ENCODE data around the gene MCTP1. TPM values are rescaled to one million over a fixed set of nuclear protein-coding genes. Genes with fewer than 3 reads are reported as not detected.

MCTP1 gene
- total RNA-seq, 1 donor from 2014 or later, result 11.5 TPM

DNA sequence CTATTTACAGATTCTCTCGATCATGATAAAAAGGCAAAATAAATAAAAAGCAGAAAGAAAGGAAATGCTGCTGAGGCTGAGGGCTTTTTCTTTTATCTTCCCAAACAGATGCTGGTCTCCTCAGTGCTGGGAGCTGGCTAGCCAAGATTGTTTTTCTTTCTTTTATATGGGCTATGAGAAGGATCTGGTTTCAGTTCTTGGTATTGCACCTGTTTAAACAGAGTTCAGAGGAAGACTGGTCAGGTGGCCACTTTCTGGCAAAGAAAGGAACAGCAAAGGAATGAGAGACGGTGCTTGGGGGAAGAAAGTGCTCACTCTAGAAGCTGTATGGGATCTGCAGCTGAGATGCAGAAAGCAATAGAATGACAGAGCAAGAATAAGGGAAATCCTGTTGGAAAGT lies 577.5 kb downstream of the MCTP1 start:
- no peak for DNase-seq (ENCODE audit: low spot score)
- intact Hi-C loops (cut with DNase I), result no loop called here

DNA sequence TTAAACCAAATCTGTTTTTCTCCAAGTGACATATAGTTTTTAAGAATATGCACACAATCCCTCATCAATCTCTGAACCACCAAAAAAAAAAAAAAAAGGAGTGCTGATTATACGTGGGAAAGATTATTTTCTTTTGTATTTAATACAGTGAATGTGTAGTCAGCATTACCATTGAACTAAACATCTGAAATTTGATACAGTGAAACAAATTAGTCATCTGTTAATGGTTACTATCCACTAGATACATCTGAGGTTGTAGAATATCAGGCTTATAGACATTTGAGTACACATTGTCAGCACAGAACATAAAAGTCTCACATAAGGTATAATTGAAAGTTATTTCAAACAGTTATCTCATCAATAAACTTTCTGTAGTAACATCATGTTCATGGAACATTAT lies 579.5 kb downstream of the MCTP1 start:
- no peak for DNase-seq (ENCODE audit: low spot score)
- intact Hi-C loops (cut with DNase I), result no loop called here

DNA sequence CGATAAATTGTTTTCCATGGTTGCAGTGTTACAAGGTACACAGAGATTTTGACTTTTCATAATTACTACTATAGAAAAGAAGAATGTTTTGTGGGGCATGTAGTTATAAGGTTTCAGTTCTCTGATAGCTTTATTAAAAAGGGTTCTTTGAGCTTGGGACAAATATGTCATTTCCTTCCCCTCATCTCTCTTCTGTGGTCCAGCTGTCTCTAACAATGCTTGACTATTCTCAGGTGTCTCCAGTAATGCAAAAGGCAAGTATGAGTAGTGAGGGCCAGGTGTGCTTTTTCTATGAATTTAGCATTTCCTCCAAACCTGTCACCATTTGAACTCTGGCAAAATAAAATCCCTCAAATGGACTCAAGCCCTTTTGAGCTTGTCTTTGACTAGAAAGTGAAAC lies 582.2 kb downstream of the MCTP1 start:
- intact Hi-C loops (cut with DNase I), result no loop called here
- no peak for DNase-seq (ENCODE audit: low spot score)

DNA sequence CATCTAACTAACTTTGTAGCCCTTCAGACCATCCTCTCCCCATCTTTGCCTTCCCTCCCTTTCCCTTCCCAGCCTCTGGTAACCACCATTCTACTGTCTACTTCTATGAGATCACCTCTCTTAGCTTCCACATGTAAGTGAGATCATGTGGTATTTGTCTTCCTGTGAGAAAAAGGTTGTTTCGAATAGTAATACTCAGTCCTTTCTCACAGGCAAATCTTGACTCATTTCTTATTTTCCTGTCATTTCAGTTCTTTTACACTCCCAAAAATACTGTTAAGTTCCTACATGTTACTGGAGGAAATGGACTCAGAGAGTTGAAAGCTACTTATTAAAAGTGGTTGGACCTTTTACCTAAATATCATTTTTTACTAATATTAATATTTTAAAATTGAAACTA lies 584.3 kb downstream of the MCTP1 start:
- intact Hi-C loops (cut with DNase I), result no loop called here
- no peak for DNase-seq (ENCODE audit: low spot score)

DNA sequence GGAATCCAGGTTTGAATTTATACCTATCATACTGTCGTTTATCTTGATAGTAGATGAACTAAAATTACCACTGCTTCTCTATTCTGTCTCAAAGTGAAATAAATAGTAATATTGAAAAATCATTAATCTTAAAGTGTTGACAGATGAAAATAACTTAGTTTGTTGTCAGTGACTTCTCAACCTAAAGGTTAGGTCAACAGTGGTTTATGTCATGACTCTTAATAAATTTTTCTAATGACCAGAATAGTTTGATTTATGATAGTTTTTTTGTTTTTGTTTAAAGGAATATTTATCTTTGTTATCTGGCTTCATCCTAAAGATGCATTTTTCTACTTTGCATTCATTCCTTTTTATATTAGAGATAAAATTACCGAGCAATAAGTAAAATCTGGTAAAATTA lies 585.3 kb downstream of the MCTP1 start:
- intact Hi-C loops (cut with DNase I), result loop anchor here (10.0 kb wide), 1 partner anchor 175 kb away; no protein-coding TSS in a partner anchor
- no peak for DNase-seq (ENCODE audit: low spot score)

DNA sequence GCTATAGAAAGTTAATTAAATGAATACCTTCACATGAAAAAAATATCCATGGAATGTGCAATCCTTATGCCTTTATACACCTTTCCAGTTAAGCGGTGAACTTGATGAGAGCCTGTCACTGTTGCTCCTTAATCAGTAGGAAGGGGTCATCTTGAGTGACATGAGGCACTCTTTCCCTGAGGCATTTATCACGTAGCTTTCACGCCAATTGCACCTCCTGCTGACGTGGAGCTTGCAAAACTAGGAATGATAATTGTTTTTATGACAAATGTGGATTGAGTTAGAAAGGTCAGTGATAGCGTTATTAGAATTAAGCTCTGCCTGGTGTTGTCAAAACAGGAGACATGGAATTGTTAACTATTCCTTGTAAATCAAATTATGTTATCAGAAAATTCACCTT lies 586.7 kb downstream of the MCTP1 start:
- intact Hi-C loops (cut with DNase I), result loop anchor here (10.0 kb wide), 1 partner anchor 173 kb away; no protein-coding TSS in a partner anchor
- DNase-seq (ENCODE audit: low spot score), result no peak

DNA sequence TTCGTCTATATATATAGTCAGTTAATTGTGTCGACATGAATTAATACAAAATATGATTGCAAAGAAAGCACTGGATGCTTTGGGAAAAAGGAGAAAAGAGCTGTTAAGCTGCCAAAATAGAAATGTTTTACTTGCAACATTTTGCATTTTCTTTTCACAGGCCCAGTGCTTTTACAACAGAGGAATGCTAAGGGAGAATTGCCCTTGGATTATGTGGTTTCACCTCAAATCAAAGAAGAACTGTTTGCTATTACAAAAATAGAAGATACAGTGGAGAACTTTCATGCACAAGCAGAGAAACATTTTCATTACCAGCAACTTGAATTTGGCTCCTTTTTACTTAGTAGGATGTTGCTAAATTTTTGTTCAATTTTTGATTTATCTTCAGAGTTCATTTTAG lies 590.2 kb downstream of the MCTP1 start:
- no peak for DNase-seq (ENCODE audit: low spot score)
- intact Hi-C loops (cut with DNase I), result loop anchor here (10.0 kb wide), 1 partner anchor 170 kb away; no protein-coding TSS in a partner anchor

DNA sequence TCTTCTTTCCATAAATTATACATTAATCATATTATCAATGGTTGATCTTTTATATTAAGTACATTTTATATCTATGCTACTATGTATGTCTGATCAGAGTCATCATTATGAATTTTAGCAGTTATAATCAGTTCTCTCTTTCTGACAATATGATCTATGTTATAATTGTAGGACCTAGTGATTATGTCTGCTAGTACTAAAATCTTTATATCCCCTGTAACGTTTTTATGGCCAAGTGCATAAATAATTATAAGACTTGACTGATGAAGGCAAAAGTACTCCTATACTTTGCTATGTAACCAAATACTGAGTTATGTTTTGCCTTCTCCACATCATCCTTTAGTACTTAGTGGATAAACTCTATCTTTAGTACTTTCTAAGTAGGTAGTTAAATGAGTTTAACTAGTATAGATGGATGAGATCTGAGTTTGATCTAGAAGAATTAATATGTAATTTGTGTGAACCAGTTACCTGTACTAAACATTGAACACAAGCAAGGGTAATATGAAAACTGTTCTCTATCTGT lies 591.0 kb downstream of the MCTP1 start:
- intact Hi-C loops (cut with DNase I), result loop anchor here (10.0 kb wide), 1 partner anchor 169 kb away; no protein-coding TSS in a partner anchor
- no peak for DNase-seq (ENCODE audit: low spot score)

DNA sequence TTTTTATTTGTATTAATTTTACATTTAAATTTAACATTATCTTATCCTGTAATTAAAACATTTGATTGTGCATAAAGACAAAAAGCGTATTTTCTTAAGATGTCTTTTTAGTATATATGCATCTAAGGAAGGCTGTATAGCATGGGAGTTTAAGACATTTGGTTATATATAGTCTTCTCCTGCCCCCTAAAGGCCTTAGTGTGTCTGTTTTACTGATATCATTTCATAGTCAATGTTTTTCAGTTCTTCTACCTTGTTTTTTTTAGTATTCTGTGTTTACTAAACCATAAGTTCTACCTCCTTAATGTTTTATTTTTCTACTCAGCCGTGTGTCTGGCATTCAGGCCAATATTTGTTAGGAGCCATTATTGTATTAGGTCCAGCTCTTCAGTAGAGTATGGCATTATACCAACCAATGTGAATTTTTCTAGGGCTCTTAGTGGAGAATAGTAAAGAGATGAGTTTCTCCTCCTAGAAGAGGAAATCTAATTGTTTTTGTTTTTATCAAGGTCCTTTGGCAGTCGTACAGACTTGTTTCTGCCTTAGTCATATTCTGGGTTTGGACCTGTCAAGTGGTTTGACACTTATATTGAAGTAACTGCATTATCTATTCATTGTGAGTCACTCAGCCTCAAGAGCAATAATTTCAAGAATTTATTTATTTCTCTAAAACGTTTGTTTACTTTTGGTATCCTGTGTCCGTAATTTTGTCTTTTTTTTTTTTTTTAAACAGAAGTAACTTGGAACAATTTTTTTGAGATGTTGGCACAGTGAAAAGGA lies 591.7 kb downstream of the MCTP1 start:
- no peak for DNase-seq (ENCODE audit: low spot score)
- intact Hi-C loops (cut with DNase I), result loop anchor here (10.0 kb wide), 1 partner anchor 168 kb away; no protein-coding TSS in a partner anchor

DNA sequence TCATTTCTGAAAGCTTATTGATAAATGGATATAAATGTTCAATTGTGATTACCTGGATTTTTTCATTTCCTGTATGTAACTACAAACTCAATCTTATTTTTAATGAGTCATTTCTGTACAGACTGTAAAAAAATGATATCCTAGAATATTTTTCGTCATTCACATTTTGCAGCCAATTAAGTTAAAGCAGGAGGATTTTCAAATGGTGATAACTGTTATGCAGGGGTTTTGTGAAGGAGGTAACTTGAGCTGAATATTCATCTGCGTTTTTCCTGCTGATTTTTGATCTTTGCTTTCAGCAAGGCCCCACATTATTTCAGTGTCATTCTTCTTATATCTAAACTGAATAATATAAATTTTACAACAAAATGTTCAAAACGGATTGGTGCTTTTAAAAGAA lies 592.3 kb downstream of the MCTP1 start:
- no peak for DNase-seq (ENCODE audit: low spot score)
- intact Hi-C loops (cut with DNase I), result loop anchor here (10.0 kb wide), 1 partner anchor 168 kb away; no protein-coding TSS in a partner anchor

DNA sequence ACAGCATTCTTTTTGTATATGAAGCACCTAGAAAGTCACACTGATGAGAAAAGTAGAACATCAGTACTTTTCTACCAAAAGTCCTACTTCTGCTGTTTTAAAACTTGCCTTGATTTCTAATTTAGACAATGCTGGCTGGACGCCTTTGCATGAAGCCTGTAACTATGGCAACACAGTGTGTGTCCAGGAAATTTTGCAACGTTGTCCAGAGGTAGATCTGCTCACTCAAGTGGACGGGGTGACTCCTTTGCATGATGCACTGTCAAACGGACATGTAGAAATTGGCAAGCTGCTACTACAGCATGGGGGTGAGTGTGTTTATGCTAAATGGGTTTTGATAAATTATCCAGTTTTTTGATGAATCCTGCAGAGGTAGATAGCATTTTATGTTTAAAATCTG lies 592.9 kb downstream of the MCTP1 start:
- intact Hi-C loops (cut with DNase I), result loop anchor here (10.0 kb wide), 1 partner anchor 167 kb away; no protein-coding TSS in a partner anchor

DNA sequence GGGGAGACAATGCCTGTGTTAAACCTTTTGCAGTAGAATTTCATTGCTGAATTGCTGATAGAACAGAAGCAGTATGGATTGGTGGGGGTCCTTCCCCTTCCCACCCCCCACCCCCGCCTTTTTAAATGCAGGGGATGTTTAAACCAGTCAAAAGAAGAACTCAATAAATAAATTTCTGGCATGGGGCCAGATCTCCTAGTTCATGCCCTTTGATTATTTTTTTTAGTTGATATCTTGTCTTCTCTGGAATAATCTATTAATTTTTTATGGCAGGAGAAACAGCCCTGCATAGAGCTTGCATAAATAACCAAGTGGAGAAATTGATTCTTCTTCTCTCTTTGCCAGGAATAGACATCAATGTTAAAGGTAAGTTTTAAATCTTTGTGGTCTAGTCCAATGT lies 593.6 kb downstream of the MCTP1 start:
- no peak for DNase-seq (ENCODE audit: low spot score)
- intact Hi-C loops (cut with DNase I), result loop anchor here (10.0 kb wide), 1 partner anchor 166 kb away; no protein-coding TSS in a partner anchor

More for the DNA sequence above, 592.9 kb downstream of the MCTP1 start:
- no peak for DNase-seq (ENCODE audit: low spot score)

DNA sequence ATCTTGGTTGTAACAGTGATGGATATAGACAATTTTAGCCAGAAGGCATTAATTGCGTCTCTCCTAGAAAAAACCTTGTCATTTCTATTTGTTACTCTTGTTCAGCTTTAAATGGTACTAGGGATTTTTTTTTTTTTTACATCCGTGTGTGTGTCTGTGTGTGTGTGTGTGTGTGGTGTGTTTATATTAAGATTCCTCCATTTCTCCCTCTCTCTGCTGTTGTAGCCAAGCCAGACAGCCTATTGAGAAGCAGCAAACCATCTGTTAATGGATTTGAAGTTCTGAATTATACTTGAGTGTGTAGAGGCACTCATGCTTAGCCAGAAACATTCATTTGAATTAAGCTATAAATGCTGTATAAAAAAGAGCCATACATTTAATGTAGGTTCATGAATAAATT lies 594.1 kb downstream of the MCTP1 start:
- intact Hi-C loops (cut with DNase I), result loop anchor here (10.0 kb wide), 1 partner anchor 166 kb away; no protein-coding TSS in a partner anchor
- DNase-seq (ENCODE audit: low spot score), result no peak

DNA sequence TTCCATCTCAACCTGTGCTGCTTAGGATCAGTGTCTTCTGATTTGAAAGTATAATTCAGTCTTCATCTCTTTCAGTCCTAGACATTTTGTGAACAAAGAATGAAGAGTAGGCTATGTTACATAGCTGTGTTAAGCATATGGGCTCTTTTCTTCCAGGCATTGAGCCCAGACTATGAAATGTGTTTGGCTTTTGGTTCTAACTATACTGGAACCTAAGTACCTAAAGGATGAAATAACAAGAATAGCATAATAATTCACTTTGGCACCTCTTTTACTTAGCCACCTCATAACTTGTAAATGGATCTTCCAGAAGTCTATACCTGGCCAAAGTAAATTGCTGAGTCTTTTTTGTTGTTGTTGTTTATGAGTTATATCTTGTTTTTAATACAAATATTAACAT lies 595.0 kb downstream of the MCTP1 start:
- no peak for DNase-seq (ENCODE audit: low spot score)
- intact Hi-C loops (cut with DNase I), result loop anchor here (10.0 kb wide), 1 partner anchor 165 kb away; no protein-coding TSS in a partner anchor

DNA sequence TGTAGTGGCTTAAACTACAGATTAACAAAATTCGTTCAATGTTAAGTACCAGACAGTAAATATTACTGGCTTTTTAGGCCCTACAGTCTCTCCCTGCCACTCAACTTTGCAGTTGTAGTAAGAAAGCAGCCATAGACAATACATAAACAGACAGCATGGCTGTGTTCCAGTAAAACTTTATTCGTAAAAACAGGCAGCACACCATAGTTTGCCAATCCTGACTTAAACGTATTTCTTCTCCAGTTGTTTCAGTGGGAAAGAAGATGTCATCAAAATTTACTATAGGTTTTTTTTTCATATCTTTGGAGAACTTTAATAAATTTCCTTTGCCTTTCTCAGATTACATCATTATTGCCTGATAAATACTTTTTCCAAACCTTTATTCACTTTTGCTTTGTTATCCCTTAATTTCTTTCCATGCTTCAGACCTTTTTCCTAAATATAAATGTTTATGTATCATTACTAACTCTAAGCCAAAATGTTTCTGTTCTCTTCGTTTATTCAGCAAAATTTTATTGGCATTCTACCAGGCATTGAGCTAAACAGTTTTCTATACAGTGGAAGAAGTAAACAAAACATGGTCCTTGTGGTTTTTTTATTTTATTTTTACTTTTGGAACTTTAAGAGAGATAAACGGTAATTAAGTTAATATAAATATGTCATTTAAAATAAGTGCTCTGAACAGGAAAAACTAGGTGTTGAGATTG lies 601.9 kb downstream of the MCTP1 start:
- intact Hi-C loops (cut with DNase I), result no loop called here
- DNase-seq (ENCODE audit: low spot score), result no peak

DNA sequence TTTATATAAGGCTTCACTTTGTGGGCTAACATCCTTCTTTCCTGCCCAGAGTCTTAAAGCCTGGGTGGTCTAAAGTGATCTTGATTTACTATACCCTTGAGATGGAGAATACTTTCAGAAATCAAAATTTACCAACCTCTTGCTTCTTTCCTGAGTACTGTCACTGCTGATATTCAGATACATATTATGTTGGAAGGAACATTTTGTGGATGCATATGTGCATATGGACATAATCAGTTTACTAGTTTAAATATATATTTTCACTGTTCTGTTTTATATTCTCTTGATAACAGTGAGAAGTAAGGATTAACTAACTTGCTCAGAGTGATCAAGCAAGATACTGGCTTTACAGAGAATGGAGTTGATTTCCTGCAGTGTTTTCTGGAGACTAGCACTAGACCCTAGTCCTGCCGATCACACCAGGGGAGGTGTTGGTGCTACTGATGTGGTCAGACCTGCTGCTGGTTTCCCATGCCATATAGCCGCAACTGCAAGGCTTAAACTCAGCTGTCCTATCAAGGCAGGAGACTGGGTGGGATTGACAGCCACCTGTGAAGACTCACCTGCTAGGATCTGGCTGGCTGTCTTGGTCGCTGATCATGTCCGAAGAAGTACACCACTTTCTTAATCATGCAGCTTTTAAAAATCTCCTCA lies 608.8 kb downstream of the MCTP1 start:
- no peak for DNase-seq (ENCODE audit: low spot score)
- intact Hi-C loops (cut with DNase I), result no loop called here

DNA sequence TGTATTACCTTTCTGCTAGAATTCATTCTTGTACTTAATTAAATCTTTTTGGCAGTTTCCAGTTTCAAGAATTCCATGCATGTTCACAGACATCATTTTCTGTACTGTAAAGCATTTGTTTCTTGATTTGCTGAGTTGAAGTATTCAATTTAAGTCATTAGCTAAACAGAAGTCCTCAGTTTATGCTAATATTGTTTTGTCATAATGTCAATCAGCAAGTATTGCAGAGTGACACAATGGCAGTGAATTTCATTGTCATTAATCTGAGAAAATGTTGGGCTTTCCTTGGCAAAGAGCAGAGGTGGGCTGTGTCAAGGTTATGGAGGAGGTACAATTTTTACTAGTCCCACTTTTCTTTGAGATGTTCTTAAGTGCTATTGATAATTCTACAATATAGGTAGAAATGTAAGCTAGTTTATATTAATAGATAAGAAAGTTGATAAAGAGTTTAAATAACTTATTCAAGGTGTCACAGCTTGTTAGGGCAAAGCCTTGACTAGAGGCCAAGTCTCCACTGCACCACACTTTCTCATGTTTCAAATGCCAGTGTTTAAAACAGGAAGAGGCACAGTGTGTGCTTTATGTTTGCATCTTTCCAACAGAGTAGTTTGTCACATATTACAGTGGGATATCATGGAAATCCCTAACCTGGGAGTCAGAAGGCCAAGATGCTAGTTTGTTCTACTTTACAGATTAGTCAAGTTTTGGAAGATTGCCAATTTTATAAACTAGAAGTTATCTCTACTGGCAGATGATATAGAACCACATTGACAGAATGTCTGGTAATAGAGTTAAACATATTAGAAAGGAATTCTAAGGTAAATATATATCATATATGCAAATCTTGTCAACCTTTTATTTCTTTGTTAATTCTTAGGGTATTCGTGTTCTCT lies 610.2 kb downstream of the MCTP1 start:
- intact Hi-C loops (cut with DNase I), result no loop called here
- no peak for DNase-seq (ENCODE audit: low spot score)

DNA sequence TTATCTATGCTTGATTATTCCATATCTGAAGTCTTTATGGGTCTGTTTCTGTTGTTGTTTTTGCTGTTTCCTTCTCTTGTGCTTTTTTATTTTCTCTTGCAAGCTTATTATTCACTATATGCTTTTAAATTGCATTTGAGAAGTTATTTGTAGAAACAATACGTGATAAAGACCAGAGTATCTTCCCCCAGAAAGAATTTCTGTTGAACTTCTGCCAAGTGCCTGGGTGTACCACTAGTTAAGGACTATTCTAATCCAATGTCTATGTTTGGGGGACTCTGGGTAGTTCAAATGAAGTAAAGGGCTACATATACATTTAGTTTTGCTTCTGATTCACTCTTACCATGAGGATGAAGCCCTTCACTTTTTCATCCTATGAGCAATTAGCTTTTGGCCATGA lies 612.1 kb downstream of the MCTP1 start:
- intact Hi-C loops (cut with DNase I), result no loop called here
- no peak for DNase-seq (ENCODE audit: low spot score)

DNA sequence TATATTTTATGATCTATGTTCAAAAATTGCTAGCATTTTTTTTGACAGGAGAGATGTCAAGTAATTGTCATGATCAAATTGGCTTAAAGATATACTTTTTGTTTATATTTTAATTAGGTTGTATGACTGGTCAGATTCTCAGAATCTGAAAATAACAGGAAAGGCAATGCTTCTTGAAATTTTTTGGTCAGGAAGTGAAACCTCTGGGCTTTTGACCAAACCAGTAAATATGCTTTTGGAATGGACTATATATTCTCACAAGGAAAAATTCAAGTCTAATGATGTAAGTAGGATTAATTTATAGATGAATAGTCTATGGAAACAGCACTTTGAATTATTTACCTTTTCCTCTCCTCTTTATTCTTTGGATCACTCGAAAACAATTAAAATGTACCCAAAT lies 614.2 kb downstream of the MCTP1 start:
- intact Hi-C loops (cut with DNase I), result no loop called here

More for the DNA sequence above, 614.2 kb downstream of the MCTP1 start:
- DNase-seq (ENCODE audit: low spot score), result no peak

All from cardiac septum (tissue), 1 donor.